ENCODE data around the gene KIFC3. TPM values are rescaled to one million over a fixed set of nuclear protein-coding genes. Genes with fewer than 3 reads are reported as not detected.

The KIFC3 gene
- total and polyA plus RNA-seq, 7 donors, result 3.1 to 17.8 (median 6.6) TPM

DNA sequence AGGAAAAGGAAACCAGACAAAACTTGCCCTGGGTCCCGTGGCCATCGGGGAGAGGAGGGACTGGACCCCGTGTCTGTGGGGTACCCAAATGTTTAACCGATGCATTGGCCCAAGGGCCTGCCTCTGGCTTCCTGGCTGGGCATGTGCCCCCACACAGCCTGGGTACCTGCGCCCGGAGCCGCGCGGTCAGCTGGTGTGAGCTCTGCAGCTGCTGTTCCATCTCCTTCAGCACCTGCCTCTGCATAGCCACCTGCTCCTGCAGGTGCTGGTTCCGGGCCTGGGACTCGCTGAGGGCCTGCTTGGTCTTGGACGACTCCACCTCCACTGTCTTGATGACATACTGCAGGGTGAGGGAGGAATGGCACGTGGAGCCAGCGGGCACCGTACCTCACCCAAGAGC, 31.9 kb downstream of the KIFC3 start:
- peaks cover 0 to 24% of the 10 kb centered on the region in 2 donors for H3K36me3 ChIP-seq (ENCODE audit: insufficient read depth in 1 of 2, low read depth in 1 of 2)
- no peak overlapping the region for H3K4me3 ChIP-seq
- no peaks in the 10 kb centered on the region for H3K27me3 ChIP-seq (ENCODE audit: insufficient read depth in 3 of 3, low read length in 2 of 3)
- WGBS, 3 donors, result 90 to 94% (median 92%) methylated on average over 12 to 15 of the region's 15 CpGs
- TF ChIP-seq, protein P1, sequence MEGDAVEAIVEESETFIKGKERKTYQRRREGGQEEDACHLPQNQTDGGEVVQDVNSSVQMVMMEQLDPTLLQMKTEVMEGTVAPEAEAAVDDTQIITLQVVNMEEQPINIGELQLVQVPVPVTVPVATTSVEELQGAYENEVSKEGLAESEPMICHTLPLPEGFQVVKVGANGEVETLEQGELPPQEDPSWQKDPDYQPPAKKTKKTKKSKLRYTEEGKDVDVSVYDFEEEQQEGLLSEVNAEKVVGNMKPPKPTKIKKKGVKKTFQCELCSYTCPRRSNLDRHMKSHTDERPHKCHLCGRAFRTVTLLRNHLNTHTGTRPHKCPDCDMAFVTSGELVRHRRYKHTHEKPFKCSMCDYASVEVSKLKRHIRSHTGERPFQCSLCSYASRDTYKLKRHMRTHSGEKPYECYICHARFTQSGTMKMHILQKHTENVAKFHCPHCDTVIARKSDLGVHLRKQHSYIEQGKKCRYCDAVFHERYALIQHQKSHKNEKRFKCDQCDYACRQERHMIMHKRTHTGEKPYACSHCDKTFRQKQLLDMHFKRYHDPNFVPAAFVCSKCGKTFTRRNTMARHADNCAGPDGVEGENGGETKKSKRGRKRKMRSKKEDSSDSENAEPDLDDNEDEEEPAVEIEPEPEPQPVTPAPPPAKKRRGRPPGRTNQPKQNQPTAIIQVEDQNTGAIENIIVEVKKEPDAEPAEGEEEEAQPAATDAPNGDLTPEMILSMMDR (IDR thresholded peaks at IDR 0.05), result no peak
- DNase-seq (peak in 1 of 2 donors; percentile 5), ATAC-seq (no peak)
- intact Hi-C loops (cut with DNase I), result no loop called here
- H3K4me1 ChIP-seq, result no peaks in the 10 kb centered on the region
- no peaks in the 10 kb centered on the region for H3K9me3 ChIP-seq
- H3K27ac ChIP-seq, result no peak overlapping the region

- Histone ChIP-seq H3K9me3 (no peaks in the 10 kb centered on the region), H3K27me3 (ENCODE audit: insufficient read depth in 3 of 3, low read length in 2 of 3) (no peaks in the 10 kb centered on the region), H3K4me3 (no peak overlapping the region), H3K36me3 (ENCODE audit: insufficient read depth in 1 of 2, low read depth in 1 of 2) (peaks cover 0 to 24% of the 10 kb centered on the region in 2 donors), H3K27ac (no peak overlapping the region), H3K4me1 (no peaks in the 10 kb centered on the region)
- ATAC-seq (no peak), DNase-seq (peak in 1 of 2 donors; percentile 13)
- intact Hi-C loops (cut with DNase I), result no loop called here
- WGBS, 3 donors, result 90 to 94% (median 91%) methylated on average over 19 to 22 of the region's 22 CpGs
- TF ChIP-seq, protein P1 (IDR thresholded peaks at IDR 0.05), result no peak
Observed at GRCh38 chr16:57769541-57770145, 32.6 kb downstream of the KIFC3 start.

GRCh38 chr16:57766714-57767348, 35.5 kb downstream of the KIFC3 start:
- no peak for ATAC-seq
- Histone ChIP-seq H3K27ac (no peak overlapping the region), H3K27me3 (ENCODE audit: insufficient read depth in 3 of 3, low read length in 2 of 3) (no peaks in the 10 kb centered on the region), H3K36me3 (ENCODE audit: insufficient read depth in 1 of 2, low read depth in 1 of 2) (peaks cover 0 to 24% of the 10 kb centered on the region in 2 donors), H3K9me3 (no peaks in the 10 kb centered on the region), H3K4me3 (no peak overlapping the region), H3K4me1 (no peaks in the 10 kb centered on the region)
- TF ChIP-seq, protein P1 (IDR thresholded peaks at IDR 0.05), result no peak
- peak; percentile 7 to 8 for DNase-seq
- WGBS, 3 donors, result 90 to 94% (median 91%) methylated on average over 15 of the region's 15 CpGs
- intact Hi-C loops (cut with DNase I), result no loop called here

DNA sequence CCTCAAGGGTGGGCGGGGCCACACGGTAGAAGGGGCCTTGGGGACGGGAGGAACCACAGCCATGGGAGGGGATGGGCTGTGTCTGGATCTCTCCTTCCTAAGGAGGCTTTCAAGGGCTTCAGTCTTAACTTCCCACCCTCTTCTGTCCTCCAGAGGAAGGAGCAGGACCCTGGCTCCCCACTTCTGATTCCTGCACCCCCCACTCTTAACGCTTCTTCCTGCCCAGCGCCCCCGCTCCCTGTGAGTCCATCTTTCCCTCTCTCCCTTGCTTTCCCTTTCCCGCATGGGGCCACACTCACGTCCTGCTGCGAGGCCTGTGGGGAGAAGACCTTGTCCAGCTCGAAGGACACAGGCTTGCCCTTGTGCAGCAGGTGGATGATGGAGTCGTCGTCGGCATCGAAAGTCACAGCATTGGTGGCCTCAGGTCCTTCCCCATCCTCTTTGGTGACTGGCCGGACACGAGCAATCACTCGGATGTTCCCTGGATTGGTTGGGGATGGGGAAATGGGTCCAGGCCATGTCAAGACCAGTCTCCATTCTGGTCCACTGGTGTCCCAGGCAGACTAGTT, 37.0 kb downstream of the KIFC3 start:
- TF ChIP-seq, protein P1 (IDR thresholded peaks at IDR 0.05), result no peak
- DNase-seq, result peak; percentile 9 to 32
- no peak for ATAC-seq
- 92 to 93% (median 92%) methylated on average over 15 to 17 of the region's 17 CpGs for WGBS, 3 donors
- Histone ChIP-seq H3K36me3 (ENCODE audit: insufficient read depth in 1 of 2, low read depth in 1 of 2) (peaks cover 0 to 17% of the 10 kb centered on the region in 2 donors), H3K9me3 (no peaks in the 10 kb centered on the region), H3K27me3 (ENCODE audit: insufficient read depth in 3 of 3, low read length in 2 of 3) (no peaks in the 10 kb centered on the region), H3K4me3 (no peak overlapping the region), H3K4me1 (no peaks in the 10 kb centered on the region), H3K27ac (no peak overlapping the region)
- intact Hi-C loops (cut with DNase I), result no loop called here
